ENCODE results near the gene TLR9.

TLR9 gene

GRCh38 chr3:52173101-52173500 lies 52.3 kb downstream of the TLR9 start:
- Histone ChIP-seq H3K36me3 (ENCODE audit: insufficient read depth, insufficient read length, low read length) (no peaks in the 10 kb centered on the region), H3K9ac (ENCODE audit: insufficient read length, low read depth) (no peak overlapping the region), H3K4me1 (ENCODE audit: insufficient read depth, insufficient read length) (peaks cover 18% of the 10 kb centered on the region), H3K27me3 (ENCODE audit: insufficient read depth, insufficient read length) (no peaks in the 10 kb centered on the region), H3K9me3 (ENCODE audit: insufficient read depth, low read length) (no peaks in the 10 kb centered on the region), H3K4me3 (ENCODE audit: insufficient read length, low read depth) (no peak overlapping the region)
- DNase-seq (ENCODE audit: low read depth, low spot score), result no peak
- TF ChIP-seq SUZ12 (IDR thresholded peaks at IDR 0.05; ENCODE audit: extremely low read depth, insufficient read depth, insufficient read length) (no peak), YY1 (IDR thresholded peaks at IDR 0.05; ENCODE audit: insufficient read depth, insufficient read length) (no peak), ZNF274 (IDR thresholded peaks at IDR 0.05; ENCODE audit: low read depth, low read length) (no peak)

- no peak for DNase-seq (ENCODE audit: low read depth, low spot score)
- H3K36me3 ChIP-seq (ENCODE audit: insufficient read depth, insufficient read length, low read length), result no peaks in the 10 kb centered on the region
Measured at GRCh38 chr3:52172262-52172757, 53.1 kb downstream of the TLR9 start.

GRCh38 chr3:52171514-52172261 lies 53.8 kb downstream of the TLR9 start:
- TF ChIP-seq YY1 (IDR thresholded peaks at IDR 0.05; ENCODE audit: insufficient read depth, insufficient read length) (no peak), ZNF274 (IDR thresholded peaks at IDR 0.05; ENCODE audit: low read depth, low read length) (no peak), SUZ12 (IDR thresholded peaks at IDR 0.05; ENCODE audit: extremely low read depth, insufficient read depth, insufficient read length) (no peak)
- Histone ChIP-seq H3K4me3 (ENCODE audit: insufficient read length, low read depth) (no peak overlapping the region), H3K36me3 (ENCODE audit: insufficient read depth, insufficient read length, low read length) (no peaks in the 10 kb centered on the region), H3K4me1 (ENCODE audit: insufficient read depth, insufficient read length) (peaks cover 8% of the 10 kb centered on the region), H3K9ac (ENCODE audit: insufficient read length, low read depth) (no peak overlapping the region), H3K9me3 (ENCODE audit: insufficient read depth, low read length) (no peaks in the 10 kb centered on the region), H3K27me3 (ENCODE audit: insufficient read depth, insufficient read length) (no peaks in the 10 kb centered on the region)
- DNase-seq (ENCODE audit: low read depth, low spot score), result no peak

More at GRCh38 chr3:52172262-52172757, 53.1 kb downstream of the TLR9 start:
- no peak overlapping the region for H3K4me3 ChIP-seq (ENCODE audit: insufficient read length, low read depth)
- H3K9ac ChIP-seq (ENCODE audit: insufficient read length, low read depth), result no peak overlapping the region
- H3K4me1 ChIP-seq (ENCODE audit: insufficient read depth, insufficient read length), result peaks cover 14% of the 10 kb centered on the region
- no peaks in the 10 kb centered on the region for H3K9me3 ChIP-seq (ENCODE audit: insufficient read depth, low read length)
- TF ChIP-seq YY1 (IDR thresholded peaks at IDR 0.05; ENCODE audit: insufficient read depth, insufficient read length) (no peak), SUZ12 (IDR thresholded peaks at IDR 0.05; ENCODE audit: extremely low read depth, insufficient read depth, insufficient read length) (no peak)
- H3K27me3 ChIP-seq (ENCODE audit: insufficient read depth, insufficient read length), result no peaks in the 10 kb centered on the region

All from NT2/D1 (cell line).